Neural progenitor cell (in vitro differentiated cells): ENCODE measurements around the gene LTB.

Experiments used
- EZH2 ChIP-seq: fragments of 200-600 bp; sonication (generic); IDR thresholded peaks from 2 replicates; pipeline ENCODE4 v1.6.1; 2017; ENCODE audit warnings: antibody characterized with exemption, mild to moderate bottlenecking, moderate library complexity
- EZH2phosphoT487 ChIP-seq: fragments of 200-600 bp; sonication (generic); IDR thresholded peaks from 2 replicates; pipeline ENCODE4 v1.6.1; 2017; ENCODE audit warnings: antibody characterized with exemption
- TF ChIP-seq, protein P1 (sequence below): fragments of 200-600 bp; sonication (generic); IDR thresholded peaks from 2 replicates; pipeline ENCODE4 v1.5.1; 2017; ENCODE audit warnings: antibody characterized with exemption, mild to moderate bottlenecking

DNA sequence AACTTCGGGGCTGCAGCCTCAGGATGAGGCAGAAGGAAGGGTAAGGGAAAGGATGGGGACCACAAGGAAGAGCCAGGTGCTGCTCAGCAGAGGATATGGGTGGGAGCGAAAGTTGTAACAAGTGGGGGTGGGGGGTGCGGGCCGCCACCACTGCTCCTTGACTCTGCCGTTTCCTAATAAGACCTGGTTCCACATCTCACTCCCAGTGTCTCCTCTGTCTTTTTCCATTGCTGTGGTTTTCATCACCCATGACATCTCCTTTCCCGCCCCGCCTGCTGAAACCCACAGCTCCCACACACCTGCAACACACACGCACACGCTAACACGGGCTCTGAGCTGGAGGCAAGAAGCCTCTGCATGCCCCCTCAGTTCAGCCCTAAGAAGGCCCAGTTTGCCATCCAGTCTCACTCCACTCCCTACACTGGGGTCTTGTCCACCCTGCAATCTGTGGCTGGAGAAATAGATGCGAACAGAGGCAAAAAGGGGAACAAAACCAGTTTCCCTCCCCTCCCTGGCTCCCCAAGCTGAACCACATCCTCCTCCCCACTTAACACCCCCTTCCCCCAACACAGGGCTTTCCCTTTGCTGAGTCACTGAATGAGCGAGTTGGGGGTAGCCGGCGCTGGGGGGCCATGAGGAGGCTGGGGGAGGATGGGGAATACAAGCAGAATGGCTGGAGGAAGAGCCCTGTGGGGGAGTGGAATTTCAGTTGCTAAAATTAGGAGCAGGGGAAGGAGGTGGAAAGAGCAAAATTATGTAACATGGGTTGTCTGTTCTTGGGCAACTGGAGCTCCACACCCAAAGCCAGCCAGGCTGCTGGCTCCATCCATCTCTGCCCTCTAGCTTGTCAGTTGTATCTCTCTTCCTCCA, 23.4 kb downstream of the LTB start:
- TF ChIP-seq, protein P1, sequence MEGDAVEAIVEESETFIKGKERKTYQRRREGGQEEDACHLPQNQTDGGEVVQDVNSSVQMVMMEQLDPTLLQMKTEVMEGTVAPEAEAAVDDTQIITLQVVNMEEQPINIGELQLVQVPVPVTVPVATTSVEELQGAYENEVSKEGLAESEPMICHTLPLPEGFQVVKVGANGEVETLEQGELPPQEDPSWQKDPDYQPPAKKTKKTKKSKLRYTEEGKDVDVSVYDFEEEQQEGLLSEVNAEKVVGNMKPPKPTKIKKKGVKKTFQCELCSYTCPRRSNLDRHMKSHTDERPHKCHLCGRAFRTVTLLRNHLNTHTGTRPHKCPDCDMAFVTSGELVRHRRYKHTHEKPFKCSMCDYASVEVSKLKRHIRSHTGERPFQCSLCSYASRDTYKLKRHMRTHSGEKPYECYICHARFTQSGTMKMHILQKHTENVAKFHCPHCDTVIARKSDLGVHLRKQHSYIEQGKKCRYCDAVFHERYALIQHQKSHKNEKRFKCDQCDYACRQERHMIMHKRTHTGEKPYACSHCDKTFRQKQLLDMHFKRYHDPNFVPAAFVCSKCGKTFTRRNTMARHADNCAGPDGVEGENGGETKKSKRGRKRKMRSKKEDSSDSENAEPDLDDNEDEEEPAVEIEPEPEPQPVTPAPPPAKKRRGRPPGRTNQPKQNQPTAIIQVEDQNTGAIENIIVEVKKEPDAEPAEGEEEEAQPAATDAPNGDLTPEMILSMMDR: no peak
- TF ChIP-seq EZH2 (no peak), EZH2phosphoT487 (no peak)
